IPS-11a (cell line): Measurements from ENCODE around the gene SMDT1.
"Not testable (repeated sequence)": the region's sequence is repeated elsewhere in the genome, so short reads cannot be mapped to it uniquely, and the experiment has no call there.

Experiments
- H3K4me3 ChIP-seq: one replicate; pipeline ENCODE4 v1.5.1; 2013; ENCODE audit warnings: low read depth, low read length, control low read depth

Gene SMDT1

DNA sequence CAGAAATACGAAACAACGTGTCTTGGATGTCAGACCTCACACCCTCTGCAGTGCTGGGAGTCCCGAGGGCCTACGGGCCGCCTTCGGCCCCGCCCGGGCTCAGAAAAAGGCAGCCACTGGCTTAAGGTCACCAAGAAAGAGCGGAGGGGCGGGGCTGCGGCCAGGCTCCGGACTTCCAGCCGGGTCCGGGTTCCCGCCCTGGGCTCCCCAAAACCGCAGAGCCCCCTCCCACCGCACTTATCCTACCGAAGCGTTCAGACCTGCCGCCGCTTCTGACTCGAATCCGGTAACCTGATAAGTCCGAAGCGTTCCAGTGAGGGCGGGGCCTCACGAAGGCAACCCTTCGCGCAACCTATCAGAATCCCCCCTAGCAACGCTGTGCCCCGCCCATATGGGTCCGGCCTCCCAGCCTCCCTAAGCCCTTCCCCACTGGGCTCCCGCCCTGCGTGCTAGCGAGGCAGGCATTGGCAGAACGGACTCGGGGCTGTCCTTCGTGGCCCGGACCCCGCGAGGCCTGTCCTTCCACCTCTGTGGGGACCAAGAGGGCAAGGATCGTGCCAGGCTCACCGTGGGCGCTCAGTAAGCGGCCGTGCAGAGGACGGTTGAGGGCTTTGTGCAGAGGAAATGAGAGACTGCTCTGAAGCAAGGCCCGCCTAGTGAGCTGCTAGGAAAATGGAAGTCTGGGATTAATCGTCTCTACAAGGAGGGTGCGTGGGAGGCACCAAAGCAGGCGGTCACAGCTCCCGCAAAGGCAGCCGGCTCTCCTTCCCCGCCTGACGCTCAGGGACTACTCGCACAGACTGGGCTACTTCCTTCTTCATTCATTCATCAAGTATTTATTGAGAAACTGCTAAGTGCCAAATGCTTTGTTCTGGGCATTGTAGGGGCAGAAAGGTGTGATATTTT, 8.7 kb upstream of the SMDT1 start, which contains the start of gene NAGA:
TSS of gene NAGA (minus strand) at position 296 of the 906 bp plus-strand sequence. CDS start 515 bp downstream, outside the sequence.
- peak within 1 kb of the TSS; percentile 43 for H3K4me3 ChIP-seq

- not testable (repeated sequence) for H3K4me3 ChIP-seq
Observed at GRCh38 chr22:42071508-42071907, 8.0 kb upstream of the SMDT1 start.

- H3K4me3 ChIP-seq: no peak overlapping the region
Observed at GRCh38 chr22:42072606-42073330, 6.7 kb upstream of the SMDT1 start.

GRCh38 chr22:42073621-42074041, 5.9 kb upstream of the SMDT1 start:
- no peak overlapping the region for H3K4me3 ChIP-seq

DNA sequence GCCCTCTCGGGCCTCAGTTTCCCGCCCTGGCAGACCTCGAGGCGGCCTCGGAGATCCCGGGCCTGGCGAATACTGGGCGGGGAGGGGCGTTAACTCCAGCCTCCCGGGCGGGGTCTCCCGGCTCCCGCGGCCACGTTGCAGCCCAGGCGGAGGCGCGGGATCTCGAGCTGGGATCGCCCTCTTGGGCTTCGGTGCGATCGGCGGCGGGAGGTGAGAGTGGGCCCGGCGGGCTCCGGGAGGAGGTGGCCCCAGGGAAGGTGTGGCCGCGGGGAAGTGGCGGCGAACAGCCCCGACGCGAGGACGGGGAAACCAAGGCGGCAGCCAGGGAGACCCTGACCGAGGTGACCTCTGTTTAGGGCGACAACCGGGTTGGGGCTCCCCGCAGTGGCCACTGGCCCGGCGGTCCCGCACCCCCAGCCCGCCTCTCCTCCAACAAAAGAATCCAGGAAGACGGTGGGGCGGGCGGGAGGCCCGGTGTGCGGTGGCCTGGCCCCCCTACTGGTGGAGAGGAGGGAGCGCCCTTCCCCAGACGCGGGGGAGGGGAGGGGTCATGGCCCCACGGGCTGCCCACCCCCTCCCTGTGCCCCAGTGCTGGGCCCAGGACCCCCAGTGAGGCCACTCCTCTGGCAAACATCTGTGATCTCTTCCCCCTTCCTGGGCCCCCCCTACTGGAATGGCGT, 5.2 kb upstream of the SMDT1 start, which contains the start of gene PHETA2:
TSS of gene PHETA2 (plus strand) at position 117 of the 680 bp plus-strand sequence. CDS start 3,046 bp downstream, outside the sequence.
- H3K4me3 ChIP-seq: peak within 1 kb of the TSS; percentile 20

DNA sequence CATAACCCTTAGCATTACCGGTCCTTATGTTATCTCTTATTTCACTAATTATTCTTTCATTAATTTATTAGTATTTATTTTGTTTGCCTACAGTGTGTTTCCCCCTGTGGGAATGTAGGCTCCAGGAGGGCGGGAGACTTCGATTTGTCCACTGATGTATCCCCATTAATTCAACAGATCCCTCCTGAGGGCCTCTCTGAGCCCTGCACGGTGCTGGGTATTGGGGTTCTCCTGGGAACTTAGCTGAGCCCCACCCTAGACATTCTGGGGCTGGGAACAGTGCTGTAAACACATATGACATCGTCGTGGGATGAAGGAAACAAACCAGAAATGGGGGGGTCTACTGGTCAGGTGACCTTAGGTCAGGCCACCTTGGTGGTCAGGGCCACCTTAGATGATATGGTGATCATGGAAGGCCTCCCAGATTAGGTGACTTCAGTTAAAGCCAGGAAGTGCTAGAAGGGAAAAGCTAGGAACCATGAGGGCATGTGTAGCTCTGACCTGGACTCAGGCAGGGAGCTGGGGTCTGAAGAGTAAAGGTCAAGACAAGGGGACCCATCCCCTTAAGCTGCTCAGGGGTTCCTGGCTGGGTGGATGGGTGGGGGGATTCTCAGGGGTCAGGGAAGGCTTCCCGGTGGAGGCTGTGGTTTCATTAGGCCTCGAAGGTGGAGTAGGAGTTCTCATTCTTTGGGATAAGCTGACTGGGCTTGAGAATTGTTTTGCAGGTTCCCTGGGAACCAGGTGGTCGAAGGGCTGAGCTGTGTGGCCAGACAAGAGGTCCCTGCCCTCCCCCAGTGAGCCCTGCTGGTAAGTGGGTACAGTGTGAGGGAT, 4.4 kb upstream of the SMDT1 start:
- H3K4me3 ChIP-seq: no peak overlapping the region

DNA sequence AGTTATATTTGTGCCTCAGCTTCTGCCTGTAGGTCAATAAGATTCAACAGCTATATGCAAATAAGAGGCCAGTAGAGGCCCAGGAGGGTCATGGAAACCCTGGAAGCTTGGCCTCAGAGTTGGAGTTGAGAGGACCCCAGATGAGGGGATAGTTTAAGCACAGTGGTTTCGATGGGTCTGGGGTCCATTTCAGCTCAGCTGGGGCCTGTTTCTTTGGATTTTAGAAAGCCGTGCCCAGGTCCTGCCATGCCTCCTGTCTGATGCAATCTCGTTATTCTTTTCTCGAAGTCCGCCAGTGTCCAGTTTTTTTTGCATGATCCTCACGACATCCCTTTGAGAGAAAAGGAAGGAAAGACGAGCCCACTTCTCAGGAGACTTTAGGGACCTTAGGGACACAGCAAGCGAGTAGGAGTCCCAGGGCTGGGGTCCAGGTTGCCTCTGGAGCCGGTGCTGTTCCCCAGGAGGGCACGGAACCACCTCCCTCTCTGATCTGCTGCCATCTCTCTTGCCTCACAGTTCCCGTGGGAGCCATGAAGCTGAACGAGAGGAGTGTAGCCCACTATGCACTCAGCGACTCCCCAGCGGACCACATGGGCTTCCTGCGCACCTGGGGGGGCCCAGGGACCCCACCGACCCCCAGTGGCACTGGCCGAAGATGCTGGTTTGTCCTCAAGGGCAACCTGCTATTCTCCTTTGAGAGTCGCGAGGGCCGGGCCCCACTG, 2.6 kb upstream of the SMDT1 start:
- no peak overlapping the region for H3K4me3 ChIP-seq

- no peak overlapping the region for H3K4me3 ChIP-seq
Observed at GRCh38 chr22:42077486-42078125, 1.9 kb upstream of the SMDT1 start.

GRCh38 chr22:42078469-42079318, 806 bp upstream of the SMDT1 start:
- peak overlapping the region; percentile 88 for H3K4me3 ChIP-seq

GRCh38 chr22:42080287-42080686, 787 bp downstream of the SMDT1 start:
- peak overlapping the region; percentile 88 for H3K4me3 ChIP-seq

GRCh38 chr22:42083119-42083518, 3.6 kb downstream of the SMDT1 start:
- H3K4me3 ChIP-seq: no peak overlapping the region

DNA sequence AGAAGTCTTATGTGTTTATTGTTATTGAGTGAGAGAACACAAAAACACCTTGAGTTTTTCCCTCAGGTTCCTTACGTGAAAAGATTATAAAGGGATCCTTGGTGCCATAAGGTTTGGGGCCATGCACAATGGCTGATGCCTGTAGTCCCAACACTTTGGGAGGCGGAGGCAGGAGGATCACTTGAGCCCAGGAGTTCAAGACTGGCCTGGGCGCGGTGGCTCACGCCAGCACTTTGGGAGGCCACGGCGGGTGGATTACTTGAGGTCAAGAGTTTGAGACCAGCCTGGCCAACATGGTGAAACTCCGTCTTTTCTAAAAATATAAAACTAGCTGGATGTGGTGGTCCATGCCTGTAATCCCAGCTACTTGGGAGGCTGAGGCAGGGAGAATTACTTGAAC, 5.4 kb downstream of the SMDT1 start:
- H3K4me3 ChIP-seq: no peak overlapping the region

DNA sequence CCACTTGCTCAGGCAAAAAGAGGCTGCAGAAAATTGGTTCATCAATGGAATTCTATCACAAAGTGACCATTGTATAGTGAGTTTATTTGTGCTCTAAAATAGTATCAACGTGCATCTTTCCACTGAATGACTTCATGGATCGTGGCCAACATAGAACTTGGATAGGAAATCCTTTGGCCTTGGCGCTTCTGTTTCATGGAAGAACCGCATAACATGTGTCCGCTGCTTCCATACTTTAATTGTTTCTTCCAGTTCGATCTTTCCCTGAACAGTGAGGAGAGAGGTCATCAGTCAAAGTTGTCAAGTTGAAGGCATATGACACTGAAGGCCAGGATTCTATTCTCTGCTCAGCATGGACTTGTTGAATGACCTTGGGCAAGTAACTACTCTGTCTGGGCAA, 6.6 kb downstream of the SMDT1 start:
- no peak overlapping the region for H3K4me3 ChIP-seq

DNA sequence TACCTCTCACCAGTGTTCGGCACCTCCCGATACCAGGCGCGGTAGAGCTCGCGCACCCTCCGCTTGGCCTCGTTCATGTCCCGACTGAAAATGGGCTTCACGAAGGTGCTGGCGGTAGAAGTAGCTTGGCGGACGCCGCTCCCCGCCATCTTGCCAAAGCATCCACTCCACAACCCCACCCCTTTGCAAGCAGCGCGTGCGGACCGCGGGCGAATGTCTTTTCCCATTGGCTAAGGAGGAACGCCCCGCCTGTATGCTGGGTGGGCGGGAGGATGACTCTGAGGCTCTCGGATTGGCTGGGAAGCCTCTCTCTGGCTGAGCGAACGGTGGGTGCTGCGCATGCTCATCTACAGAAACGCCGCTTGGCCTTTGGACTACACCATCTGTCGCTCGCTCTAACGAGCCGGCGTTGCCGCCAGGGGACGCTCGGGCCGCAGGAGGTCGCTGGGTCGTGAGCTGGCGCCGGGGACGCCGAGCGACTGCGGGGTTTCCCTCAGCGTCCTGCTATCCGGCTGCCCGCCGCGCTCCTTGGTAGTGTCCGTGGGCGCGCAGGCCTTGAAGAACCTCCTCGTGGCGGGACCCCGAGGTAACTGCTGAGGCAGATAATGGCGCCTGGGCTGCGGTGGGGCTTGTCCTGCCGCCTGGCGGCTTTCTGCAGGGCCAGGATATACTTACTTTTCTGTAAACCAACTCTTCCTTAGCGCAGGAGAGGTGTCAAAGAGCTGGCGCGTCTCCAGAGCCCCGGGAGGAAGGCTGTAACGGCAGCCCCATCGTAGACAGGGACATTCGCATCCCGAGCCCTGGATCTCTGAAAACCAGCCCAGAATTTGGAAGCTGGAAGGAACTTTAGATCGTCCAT, 11.3 kb downstream of the SMDT1 start, which contains the start of gene NDUFA6:
TSS of gene NDUFA6 (minus strand) at position 177 of the 859 bp plus-strand sequence. CDS start at position 149, 28 bp downstream.
- H3K4me3 ChIP-seq: peak within 1 kb of the TSS; percentile 96

- H3K4me3 ChIP-seq: peak overlapping the region; percentile 96
Observed at GRCh38 chr22:42091455-42091782, 11.9 kb downstream of the SMDT1 start.

DNA sequence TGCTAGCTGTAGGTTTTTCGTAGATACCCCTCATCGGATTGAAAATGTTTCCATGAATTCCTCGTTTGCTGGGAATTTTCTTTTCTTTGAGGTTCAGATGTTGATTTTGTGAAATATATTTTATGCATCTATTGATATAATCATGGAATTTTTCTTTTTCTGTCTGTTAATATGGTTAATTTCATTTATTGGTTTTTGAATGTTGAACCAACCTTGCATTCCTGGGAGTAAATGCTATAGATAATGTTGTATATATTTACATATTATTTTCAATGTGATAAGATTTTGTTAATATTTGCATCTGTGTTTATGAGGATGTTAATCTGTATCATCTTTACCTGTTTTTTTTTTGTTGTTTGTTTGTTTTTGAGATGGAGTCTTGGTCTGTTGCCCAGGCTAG, 21.7 kb downstream of the SMDT1 start:
- no peak overlapping the region for H3K4me3 ChIP-seq

- not testable (repeated sequence) for H3K4me3 ChIP-seq
Observed at GRCh38 chr22:42104332-42104860, 24.9 kb downstream of the SMDT1 start.
